HG02763 (cell line): ENCODE data around the gene ARMC6.
"Not testable (repeated sequence)": the region's sequence is repeated elsewhere in the genome, so short reads cannot be mapped to it uniquely, and the experiment has no call there.

Experiments
- ATAC-seq: cut with Tn5 transposase; IDR thresholded peaks from one replicate; pipeline ENCODE4 v1.9.1; 2021; ENCODE audit warnings: mild to moderate bottlenecking, moderate library complexity; ENCODE audit not compliant: unreplicated experiment

ARMC6 gene

GRCh38 chr19:19074196-19074882 is 40.9 kb downstream of the ARMC6 start:
- no peak for ATAC-seq

- ATAC-seq: no peak
Observed at GRCh38 chr19:19075126-19075525, 41.7 kb downstream of the ARMC6 start.

DNA sequence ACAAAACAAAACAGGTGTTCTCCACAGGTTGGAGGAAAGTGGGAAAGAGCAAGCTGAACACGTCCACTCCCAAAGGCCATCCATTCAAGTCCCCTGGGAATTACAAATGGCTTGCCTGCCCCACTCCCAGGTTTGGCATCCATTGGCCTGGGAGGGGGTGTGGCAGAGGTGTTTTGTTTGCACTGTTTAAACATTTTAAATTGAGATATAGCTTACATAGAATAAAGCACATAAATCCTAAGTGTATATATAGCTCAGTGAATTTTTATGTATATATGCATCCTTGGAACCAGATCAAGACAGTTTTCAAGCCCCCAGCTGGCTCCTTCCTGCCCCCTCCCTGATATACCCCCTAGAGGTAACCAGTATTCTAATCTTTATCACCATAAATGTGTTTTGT is 43.1 kb downstream of the ARMC6 start:
- no peak for ATAC-seq

GRCh38 chr19:19077103-19077502 is 43.7 kb downstream of the ARMC6 start:
- ATAC-seq: no peak

DNA sequence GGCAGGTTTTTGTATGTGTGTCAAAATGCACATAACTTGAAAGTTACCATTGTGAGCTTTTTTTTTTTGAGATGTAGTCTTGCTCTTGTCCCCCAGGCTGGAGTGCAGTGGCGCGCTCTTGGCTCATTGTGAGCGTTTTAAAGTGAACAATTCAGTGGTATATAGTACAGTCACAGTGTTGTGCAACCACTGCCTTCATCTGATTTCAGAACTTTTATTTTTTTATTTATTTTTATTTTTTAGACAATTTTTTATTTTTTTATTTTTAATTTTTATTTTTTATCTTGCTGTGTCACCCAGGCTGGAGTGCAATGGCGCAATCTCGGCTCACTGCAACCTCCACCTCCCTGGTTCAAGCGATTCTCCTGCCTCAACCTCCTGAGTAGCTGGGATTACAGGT is 45.4 kb downstream of the ARMC6 start:
- ATAC-seq: no peak

- no peak for ATAC-seq
Observed at GRCh38 chr19:19079571-19079970, 46.2 kb downstream of the ARMC6 start.

GRCh38 chr19:19081642-19082151 is 48.3 kb downstream of the ARMC6 start:
- no peak for ATAC-seq

DNA sequence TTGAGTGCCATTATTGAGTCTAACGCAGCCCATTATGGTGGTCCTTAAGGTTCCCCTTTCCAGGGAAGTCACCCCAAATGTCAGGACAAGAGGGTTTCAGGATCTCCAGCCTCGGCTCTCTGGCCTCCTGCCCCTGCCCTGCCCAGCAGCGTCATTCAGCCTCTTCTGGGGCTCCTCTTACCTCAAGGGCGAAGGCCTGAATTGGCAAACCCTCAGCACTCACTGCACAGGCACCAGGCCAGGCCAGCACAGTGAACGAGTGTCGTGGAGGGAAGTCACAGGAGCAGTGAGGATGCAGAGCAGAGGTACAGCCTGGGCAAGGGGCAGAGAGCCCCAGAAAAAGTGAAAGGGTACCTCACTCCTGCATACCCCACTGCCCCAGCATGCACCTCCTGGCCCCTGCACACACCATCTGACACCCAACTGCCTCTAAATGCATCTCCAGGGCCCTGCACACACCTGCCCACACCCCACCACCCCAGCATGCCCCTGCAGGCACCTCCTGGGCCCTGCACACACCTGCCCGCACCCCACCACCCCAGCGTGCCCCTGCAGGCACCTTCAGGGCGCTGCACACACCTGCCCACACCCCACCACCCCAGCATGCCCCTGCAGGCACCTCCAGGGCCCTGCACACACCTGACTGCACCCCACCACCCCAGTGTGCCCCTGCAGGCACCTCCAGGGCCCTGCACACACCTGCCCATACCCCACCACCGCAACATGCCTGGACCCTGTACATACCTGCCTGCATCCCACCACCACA is 50.2 kb downstream of the ARMC6 start:
- ATAC-seq: no peak

GRCh38 chr19:19087676-19088075 is 54.3 kb downstream of the ARMC6 start:
- no peak for ATAC-seq

DNA sequence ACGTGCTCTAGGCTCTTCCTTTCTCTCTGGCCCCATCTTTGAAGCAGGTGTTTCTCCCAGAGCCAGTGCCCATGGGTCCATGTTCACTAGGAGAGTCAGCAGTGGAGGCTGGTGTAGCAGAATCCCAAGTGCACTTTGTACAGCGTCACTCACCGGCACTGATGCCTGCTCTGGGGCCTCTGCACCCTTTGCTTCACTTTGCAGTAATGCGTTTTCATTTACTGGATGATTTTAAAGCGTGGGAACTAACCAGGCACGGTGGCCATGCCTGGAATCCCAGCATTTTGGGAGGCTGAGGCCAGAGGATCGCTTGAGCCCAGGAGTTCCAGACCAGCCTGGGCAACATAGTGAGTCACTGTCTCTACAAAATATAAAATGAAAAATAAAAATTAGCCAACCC is 61.1 kb downstream of the ARMC6 start:
- no peak for ATAC-seq

- no peak for ATAC-seq
Observed at GRCh38 chr19:19095691-19096090, 62.3 kb downstream of the ARMC6 start.

DNA sequence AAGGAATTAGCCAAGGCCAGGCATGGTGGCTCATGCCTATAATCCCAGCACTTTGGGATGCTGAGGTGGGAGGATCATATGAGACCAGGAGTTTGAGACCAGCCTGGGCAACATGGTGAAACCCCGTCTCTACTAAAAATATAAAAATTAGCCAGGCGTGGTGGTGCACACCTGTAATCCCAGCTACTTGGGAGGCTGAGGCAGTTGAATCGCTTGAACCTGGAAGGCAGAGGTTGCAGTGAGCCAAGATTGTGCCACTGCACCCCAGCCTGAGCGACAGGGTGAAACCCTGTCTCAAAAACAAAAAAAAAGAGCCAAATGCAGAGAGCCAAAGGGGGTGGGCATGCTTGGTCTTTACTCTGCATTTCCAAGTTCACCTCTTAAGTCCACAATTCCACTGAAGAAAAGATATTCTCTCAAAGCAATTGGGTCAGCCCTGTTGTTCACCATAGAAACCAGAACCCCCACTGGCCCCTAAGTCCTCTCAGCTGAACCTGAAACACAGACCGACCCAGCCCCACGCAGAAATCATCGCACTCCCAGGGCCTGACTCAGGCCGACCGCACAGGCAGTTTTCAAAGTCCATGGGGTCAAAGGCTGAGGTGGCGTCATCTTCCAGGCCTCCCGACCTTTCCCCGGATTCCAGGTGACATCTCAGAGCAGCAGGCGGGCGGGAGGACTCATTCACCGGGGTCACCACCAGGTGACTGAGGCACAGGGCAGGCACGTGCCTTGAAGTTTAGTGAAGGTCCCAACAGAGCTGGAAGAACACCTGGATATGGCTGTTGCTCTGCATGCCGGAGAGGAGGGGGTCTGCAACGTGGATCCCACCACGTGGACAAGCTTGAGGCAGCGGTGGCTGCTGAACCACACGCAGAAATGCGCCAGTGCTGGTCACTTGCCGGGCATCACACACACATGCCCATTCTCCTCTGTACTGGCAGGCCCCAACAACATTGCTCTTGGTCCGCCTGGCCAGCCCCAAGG is 63.5 kb downstream of the ARMC6 start:
- no peak for ATAC-seq

DNA sequence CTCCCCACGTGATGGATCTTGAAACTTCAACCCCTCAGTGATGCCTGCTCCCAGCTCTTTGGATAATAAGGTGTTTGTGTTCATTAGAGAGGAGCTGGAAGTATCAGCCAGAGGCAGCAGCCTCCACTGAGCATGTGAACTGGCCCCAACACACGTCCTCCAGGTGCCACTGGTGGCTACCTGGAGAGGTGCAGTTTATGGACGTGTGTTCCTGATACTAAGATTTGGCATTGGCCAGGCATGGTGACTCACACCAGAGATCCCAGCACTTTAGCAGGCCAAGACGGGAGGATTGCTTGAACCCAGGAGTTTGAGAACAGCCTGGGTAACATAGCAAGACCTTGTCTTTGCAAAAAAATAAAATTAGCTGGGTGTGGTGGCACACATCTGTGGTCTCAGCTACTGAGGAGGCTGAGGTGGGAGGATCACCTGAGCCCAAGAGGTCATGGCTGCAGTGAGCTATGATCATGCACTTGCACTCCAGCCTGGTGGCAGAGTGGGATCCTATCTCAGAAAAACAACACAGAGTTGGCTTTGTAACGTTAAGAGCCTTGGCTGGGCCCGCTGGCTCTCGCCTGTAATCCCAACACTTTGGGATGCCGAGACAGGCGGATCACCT is 64.8 kb downstream of the ARMC6 start:
- ATAC-seq: no peak

DNA sequence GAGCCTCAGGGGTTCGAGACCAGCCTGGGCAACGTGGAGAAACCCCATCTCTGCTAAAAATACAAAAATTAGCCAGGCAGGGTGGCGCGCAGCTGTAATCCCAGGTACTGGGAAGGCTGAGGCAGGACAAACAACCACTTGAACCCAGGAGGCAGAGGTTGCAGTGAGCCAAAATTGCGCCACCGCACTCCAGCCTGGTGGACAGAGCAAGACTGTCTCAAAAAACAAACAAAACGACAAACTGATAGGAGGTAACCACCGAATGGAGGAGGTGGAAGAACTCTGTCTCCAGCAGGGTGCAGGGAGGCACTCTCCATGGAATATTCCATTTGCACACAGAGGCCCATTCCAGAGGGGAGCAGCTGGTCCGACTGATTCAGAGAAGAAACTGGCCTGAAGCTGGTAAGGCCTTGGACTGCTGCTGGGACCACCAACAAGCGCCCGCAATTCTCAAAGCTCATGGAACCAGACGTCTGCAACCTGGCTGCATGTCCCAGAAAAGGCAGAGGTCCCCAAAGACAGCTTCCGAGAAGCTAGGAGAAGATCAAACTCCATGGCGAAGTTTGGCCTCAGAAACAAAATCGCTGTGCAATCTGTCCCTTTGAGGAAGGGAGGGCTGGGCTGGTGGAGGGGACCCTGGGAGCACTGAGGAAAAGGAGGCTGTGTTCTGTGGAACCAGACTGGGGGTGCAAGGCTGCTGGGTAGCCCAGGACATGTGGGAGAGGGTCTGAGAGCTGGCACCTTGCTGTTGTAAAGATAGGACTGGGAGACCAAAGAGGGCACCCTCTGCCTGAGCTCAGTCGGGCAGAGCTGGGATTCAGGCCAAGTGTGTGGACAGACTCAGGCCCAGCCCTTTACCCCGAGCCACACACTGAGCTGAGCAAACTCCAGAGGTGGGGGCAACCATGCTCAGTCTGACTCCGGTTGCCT is 65.6 kb downstream of the ARMC6 start:
- ATAC-seq: no peak

GRCh38 chr19:19101540-19101939 is 68.1 kb downstream of the ARMC6 start:
- ATAC-seq: no peak

GRCh38 chr19:19102566-19102965 is 69.2 kb downstream of the ARMC6 start:
- not testable (repeated sequence) for ATAC-seq

DNA sequence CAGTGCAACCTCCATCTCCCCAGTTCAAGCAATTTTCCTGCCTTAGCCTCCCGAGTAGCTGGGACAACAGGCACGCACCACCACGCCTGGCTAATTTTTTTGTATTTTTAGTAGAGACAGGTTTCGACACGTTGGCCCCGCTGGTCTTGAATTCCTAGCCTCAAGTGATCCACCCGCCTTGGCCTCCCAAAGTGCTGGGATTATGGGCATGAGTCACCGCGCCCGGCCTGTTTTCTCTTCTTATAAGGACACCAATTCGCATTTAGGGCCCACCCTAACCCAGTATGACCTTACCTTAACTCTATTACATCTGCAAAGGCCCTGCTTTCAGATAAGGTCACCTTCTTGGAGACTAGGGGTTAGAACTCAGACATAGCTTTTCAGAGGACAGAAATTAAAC is 69.8 kb downstream of the ARMC6 start:
- no peak for ATAC-seq

GRCh38 chr19:19105365-19106055 is 72.1 kb downstream of the ARMC6 start:
- ATAC-seq: no peak

DNA sequence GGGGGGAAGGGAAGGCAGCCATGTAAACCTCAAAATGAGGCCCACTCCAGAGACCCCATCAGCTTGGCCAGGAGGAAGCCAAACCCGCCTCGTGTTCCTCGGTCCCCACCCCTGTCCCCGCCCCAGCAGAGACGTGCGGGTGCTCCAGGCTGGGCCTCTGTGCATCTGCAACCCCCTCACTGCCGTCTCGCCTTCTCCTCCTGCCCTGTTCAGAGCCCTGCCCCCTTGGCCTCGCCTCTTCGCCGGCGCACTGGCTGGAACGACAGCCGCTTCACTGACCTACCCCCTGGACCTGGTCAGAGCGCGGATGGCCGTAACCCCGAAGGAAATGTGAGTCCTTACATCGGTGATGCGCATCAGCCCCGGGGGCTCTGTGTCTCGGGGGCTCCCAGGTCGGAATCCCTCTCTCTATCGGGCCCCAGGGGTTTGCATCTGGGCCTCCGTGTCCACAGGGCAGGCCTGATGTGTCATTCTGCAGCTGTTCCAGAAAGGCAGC is 72.7 kb downstream of the ARMC6 start:
- ATAC-seq: no peak
